HepG2 (cell line): Measurements from ENCODE around the gene TMOD3. TPM values are rescaled to one million over a fixed set of nuclear protein-coding genes. Genes with fewer than 3 reads are reported as not detected.
A peak's percentile ranks its signal among the peaks of the same experiment; 100 is the strongest.

Experiments
- ATAC-seq: fragments of 200-7000 bp; cut with Tn5 transposase; 3 replicates; pipeline ENCODE4 v1.9.1; 2020; ENCODE audit warnings: mild to moderate bottlenecking, moderate library complexity
- BruUV-seq: library from RNA; stranded (reverse); fragments of 400-500 nt; replicated peaks from 2 replicates; lab custom pipeline; 2021; lab: Mats Ljungman, UMichigan
- CTCF ChIA-PET: fragments of 300-600 bp; formaldehyde crosslinking; extraction: SDS; loops from one replicate; lab custom pipeline; 2021; ENCODE audit warnings: low total read pairs, inconsistent platforms, low intra/inter-chr PET ratio; lab: Yijun Ruan, JAX
- POLR2A ChIA-PET: fragments of 350-600 bp; sonication (Branson Sonifier 250); formaldehyde crosslinking; loops from one replicate; lab custom pipeline; 2020; ENCODE audit warnings: antibody characterized with exemption, inconsistent platforms; lab: Yijun Ruan, JAX
- DNase-seq: peaks from one replicate; pipeline ENCODE4 v3.0.0-alpha.2; 2015; ENCODE audit warnings: low spot score
- FAIRE-seq: peaks from 3 replicates; lab custom pipeline; 2011; peaks lifted over from hg19 to GRCh38; lab: Jason Lieb, UNC
- H2AFZ ChIP-seq: one replicate; pipeline ENCODE4 v1.6.1; 2011; ENCODE audit warnings: low read length, inconsistent platforms
- H3K27ac ChIP-seq: fragments of 300-600 bp; 3 replicates; pipeline ENCODE4 v1.8.0; 2011; ENCODE audit warnings: mixed run types, mild to moderate bottlenecking, mixed read lengths, low read length, inconsistent platforms; ENCODE audit not compliant: insufficient read depth; ENCODE audit errors: extremely low read length
- H3K27me3 ChIP-seq, 2 experiments: fragments of 200-600 bp in 1 of 2; 2 replicates in 1 of 2; 3 replicates in 1 of 2; pipeline versions ENCODE4 v1.6.0 to v1.8.0; 2011; ENCODE audit warnings: low read length in 2 of 2, mild to moderate bottlenecking in 2 of 2, moderate library complexity in 2 of 2, inconsistent platforms in 1 of 2; ENCODE audit not compliant: insufficient read depth in 2 of 2, control insufficient read depth in 1 of 2
- H3K36me3 ChIP-seq, 2 experiments: fragments of 200-600 bp in 1 of 2; replicated peaks in 1 of 2; 2 replicates in 1 of 2; 3 replicates in 1 of 2; pipeline versions ENCODE4 v1.5.1 to v1.8.0; 2011; ENCODE audit warnings: low read length in 2 of 2, inconsistent platforms in 1 of 2; ENCODE audit not compliant: insufficient read depth in 2 of 2, control insufficient read depth in 1 of 2
- H3K4me1 ChIP-seq: 2 replicates; pipeline ENCODE4 v1.5.1; 2012; ENCODE audit warnings: low read length, inconsistent platforms; ENCODE audit not compliant: insufficient read depth
- H3K4me2 ChIP-seq: 2 replicates; pipeline ENCODE4 v1.6.0; 2011; ENCODE audit warnings: low read depth, low read length, inconsistent platforms
- H3K4me3 ChIP-seq, 3 experiments: fragments of 200-600 bp in 1 of 3; sonication (generic), shearing (Covaris generic) in 1 of 3; replicated peaks in 1 of 3; 2 replicates each; pipeline ENCODE4 v1.5.1; 2011 to 2016; ENCODE audit warnings: low read length in 3 of 3, inconsistent platforms in 2 of 3, low read depth in 2 of 3, mild to moderate bottlenecking in 2 of 3, control low read depth in 1 of 3, mixed read lengths in 1 of 3; ENCODE audit not compliant: insufficient read depth in 1 of 3
- H3K79me2 ChIP-seq: one replicate; pipeline ENCODE4 v1.6.1; 2011; ENCODE audit warnings: low read length, inconsistent platforms; ENCODE audit not compliant: insufficient read depth
- H3K9ac ChIP-seq: 2 replicates; pipeline ENCODE4 v1.6.0; 2011; ENCODE audit warnings: mild to moderate bottlenecking, low read depth, low read length, inconsistent platforms; ENCODE audit not compliant: insufficient read depth
- H3K9me3 ChIP-seq: 2 replicates; pipeline ENCODE4 v1.5.1; 2012; ENCODE audit warnings: mild to moderate bottlenecking, low read length
- H4K20me1 ChIP-seq: 2 replicates; pipeline ENCODE4 v1.6.0; 2011; ENCODE audit warnings: inconsistent platforms, mild to moderate bottlenecking, low read length, moderate library complexity; ENCODE audit not compliant: insufficient read depth
- E2F1 ChIP-seq: sonication (generic); formaldehyde crosslinking; IDR thresholded peaks from 2 replicates; pipeline ENCODE4 v1.5.0; 2020; ENCODE audit warnings: missing genetic modification reagents
- ERF ChIP-seq: IDR thresholded peaks from 2 replicates; pipeline ENCODE4 v1.6.1; 2018; ENCODE audit warnings: missing biosample characterization, missing genetic modification reagents
- HIC2 ChIP-seq: sonication (generic); formaldehyde crosslinking; IDR thresholded peaks from 2 replicates; pipeline ENCODE4 v1.9.0; 2022; ENCODE audit warnings: low read depth, missing genetic modification reagents
- HNRNPH1 ChIP-seq: fragments of 200-400 bp; formaldehyde crosslinking; optimal IDR thresholded peaks from 2 replicates; pipeline ENCODE3; 2017; ENCODE audit warnings: mild to moderate bottlenecking, low read depth, low read length
- SP2 ChIP-seq: sonication (generic); formaldehyde crosslinking; IDR thresholded peaks from 2 replicates; pipeline ENCODE4 v1.5.1; 2020; ENCODE audit warnings: mild to moderate bottlenecking, missing genetic modification reagents
- XRCC5 ChIP-seq: fragments of 200-400 bp; formaldehyde crosslinking; optimal IDR thresholded peaks from 2 replicates; pipeline ENCODE3; 2017; ENCODE audit warnings: mild to moderate bottlenecking, low read length
- ZBTB34 ChIP-seq: sonication (generic); formaldehyde crosslinking; IDR thresholded peaks from 2 replicates; pipeline ENCODE4 v1.8.0; 2022; ENCODE audit warnings: mild to moderate bottlenecking, missing genetic modification reagents
- ZNF367 ChIP-seq: sonication (generic); formaldehyde crosslinking; IDR thresholded peaks from 2 replicates; pipeline ENCODE4 v1.4.0; 2020; ENCODE audit warnings: missing genetic modification reagents, borderline replicate concordance
- WGBS: methylation state at CpG from one replicate; pipeline ENCODE4 v1.1.6; 2017; ENCODE audit warnings: low lambda C conversion rate; 5-methylcytosine and 5-hydroxymethylcytosine counted together
- in situ Hi-C: cut with HindIII; loops from 2 replicates; pipeline ENCODE4 v1.10.0; 2017; ENCODE audit warnings: low pct_unique_long_range_greater_than_20kb; ENCODE audit not compliant: extremely low pct_ligation_motif_present
- intact Hi-C: fragments of 100-400 bp; cut with micrococcal nuclease; formaldehyde crosslinking; loops from one replicate; pipeline ENCODE4 v1.10.0; 2022; ENCODE audit not compliant: unreplicated experiment
- polyA plus RNA-seq, 8 experiments: library from polyadenylated mRNA; depleted of rRNA in 3 of 8; stranded (reverse) in 7 of 8; unstranded in 1 of 8; fragments of >200 nt; fragmentation: Illumina TruSeq in 4 of 8; extraction: Trizol in 4 of 8; gene quantifications; 2 replicates each; pipeline versions ENCODE4 v1.2.1 to v1.2.3, GENCODE V29; 2011 to 2016; ENCODE audit warnings: low read depth in 4 of 8, missing spikeins in 1 of 8, mixed read lengths in 1 of 8; ENCODE audit not compliant: insufficient read depth in 1 of 8
- total RNA-seq, 5 experiments: library from RNA; depleted of rRNA; stranded (reverse); fragments of >200 nt; fragmentation: Illumina TruSeq; extraction: Trizol; gene quantifications; 2 replicates each; pipeline ENCODE4 v1.2.3, GENCODE V29; 2016; ENCODE audit warnings: low read depth in 1 of 5
- TF ChIP-seq, protein P1 (sequence below): sonication (generic); formaldehyde crosslinking; conservative IDR thresholded peaks from 2 replicates; pipeline ENCODE4 v1.4.0; 2020; ENCODE audit warnings: missing genetic modification reagents
- TF ChIP-seq, protein P2 (sequence below): fragments of 450-650 bp; IDR thresholded peaks from 2 replicates; pipeline ENCODE4 v1.6.1; 2017; ENCODE audit warnings: mild to moderate bottlenecking
- TF ChIP-seq, protein P3 (sequence below): sonication (generic); formaldehyde crosslinking; IDR thresholded peaks from 2 replicates; pipeline ENCODE4 v1.4.0; 2020; ENCODE audit warnings: missing genetic modification reagents

The TMOD3 gene
- total and polyA plus RNA-seq, 2 of the 13 experiments (the other 11 are each of a cell fraction or from before 2014, with no cell fraction given): 5.1 to 23.2 TPM

- TF ChIP-seq HIC2 (CRISPR knock-in tag) (no peak), ZNF367 (no peak)
Observed at GRCh38 chr15:51833772-51834171, 4.3 kb downstream of the TMOD3 start (continued).

- Histone ChIP-seq H2AFZ (no peak overlapping the region), H4K20me1 (peaks cover 9% of the 10 kb centered on the region; the same call in 1 of the 2 replicates), H3K4me2 (peak overlapping the region; percentile 18; the same call in 1 of the 2 replicates), H3K4me3 (no peak overlapping the region), H3K79me2 (peaks cover 92% of the 10 kb centered on the region), H3K27me3 (no peaks in the 10 kb centered on the region), H3K9me3 (no peaks in the 10 kb centered on the region), H3K36me3 (peaks cover 0 to 2% of the 10 kb centered on the region in 2 experiments; a peak in 2 of 5 replicates), H3K27ac (no peak overlapping the region), H3K9ac (no peak overlapping the region), H3K4me1 (peaks cover 70% of the 10 kb centered on the region)
- FAIRE-seq (peak; percentile 30), ATAC-seq (peak; percentile 54), DNase-seq (no peak)
- intact Hi-C loops: no loop called here
- BruUV-seq: no TSS peak
- in situ Hi-C loops: no loop called here
- WGBS: 62% methylated on average over 4 of the region's 4 CpGs
- POLR2A ChIA-PET: interaction anchor here (1.2 kb wide), 1 partner anchor 8 kb away, joined by 5 read pairs; the partner anchor contains the start of gene TMOD3
- CTCF ChIA-PET: no interaction called here
- TF ChIP-seq, protein P1, sequence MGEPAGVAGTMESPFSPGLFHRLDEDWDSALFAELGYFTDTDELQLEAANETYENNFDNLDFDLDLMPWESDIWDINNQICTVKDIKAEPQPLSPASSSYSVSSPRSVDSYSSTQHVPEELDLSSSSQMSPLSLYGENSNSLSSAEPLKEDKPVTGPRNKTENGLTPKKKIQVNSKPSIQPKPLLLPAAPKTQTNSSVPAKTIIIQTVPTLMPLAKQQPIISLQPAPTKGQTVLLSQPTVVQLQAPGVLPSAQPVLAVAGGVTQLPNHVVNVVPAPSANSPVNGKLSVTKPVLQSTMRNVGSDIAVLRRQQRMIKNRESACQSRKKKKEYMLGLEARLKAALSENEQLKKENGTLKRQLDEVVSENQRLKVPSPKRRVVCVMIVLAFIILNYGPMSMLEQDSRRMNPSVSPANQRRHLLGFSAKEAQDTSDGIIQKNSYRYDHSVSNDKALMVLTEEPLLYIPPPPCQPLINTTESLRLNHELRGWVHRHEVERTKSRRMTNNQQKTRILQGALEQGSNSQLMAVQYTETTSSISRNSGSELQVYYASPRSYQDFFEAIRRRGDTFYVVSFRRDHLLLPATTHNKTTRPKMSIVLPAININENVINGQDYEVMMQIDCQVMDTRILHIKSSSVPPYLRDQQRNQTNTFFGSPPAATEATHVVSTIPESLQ (CRISPR knock-in tag): no peak
- no peak for TF ChIP-seq SP2
- TF ChIP-seq, protein P2, sequence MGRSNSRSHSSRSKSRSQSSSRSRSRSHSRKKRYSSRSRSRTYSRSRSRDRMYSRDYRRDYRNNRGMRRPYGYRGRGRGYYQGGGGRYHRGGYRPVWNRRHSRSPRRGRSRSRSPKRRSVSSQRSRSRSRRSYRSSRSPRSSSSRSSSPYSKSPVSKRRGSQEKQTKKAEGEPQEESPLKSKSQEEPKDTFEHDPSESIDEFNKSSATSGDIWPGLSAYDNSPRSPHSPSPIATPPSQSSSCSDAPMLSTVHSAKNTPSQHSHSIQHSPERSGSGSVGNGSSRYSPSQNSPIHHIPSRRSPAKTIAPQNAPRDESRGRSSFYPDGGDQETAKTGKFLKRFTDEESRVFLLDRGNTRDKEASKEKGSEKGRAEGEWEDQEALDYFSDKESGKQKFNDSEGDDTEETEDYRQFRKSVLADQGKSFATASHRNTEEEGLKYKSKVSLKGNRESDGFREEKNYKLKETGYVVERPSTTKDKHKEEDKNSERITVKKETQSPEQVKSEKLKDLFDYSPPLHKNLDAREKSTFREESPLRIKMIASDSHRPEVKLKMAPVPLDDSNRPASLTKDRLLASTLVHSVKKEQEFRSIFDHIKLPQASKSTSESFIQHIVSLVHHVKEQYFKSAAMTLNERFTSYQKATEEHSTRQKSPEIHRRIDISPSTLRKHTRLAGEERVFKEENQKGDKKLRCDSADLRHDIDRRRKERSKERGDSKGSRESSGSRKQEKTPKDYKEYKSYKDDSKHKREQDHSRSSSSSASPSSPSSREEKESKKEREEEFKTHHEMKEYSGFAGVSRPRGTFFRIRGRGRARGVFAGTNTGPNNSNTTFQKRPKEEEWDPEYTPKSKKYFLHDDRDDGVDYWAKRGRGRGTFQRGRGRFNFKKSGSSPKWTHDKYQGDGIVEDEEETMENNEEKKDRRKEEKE: no peak
- TF ChIP-seq ERF (CRISPR knock-in tag): no peak
- TF ChIP-seq ZBTB34 (CRISPR knock-in tag): no peak
- no peak for TF ChIP-seq E2F1 (CRISPR knock-in tag)
- TF ChIP-seq, protein P3, sequence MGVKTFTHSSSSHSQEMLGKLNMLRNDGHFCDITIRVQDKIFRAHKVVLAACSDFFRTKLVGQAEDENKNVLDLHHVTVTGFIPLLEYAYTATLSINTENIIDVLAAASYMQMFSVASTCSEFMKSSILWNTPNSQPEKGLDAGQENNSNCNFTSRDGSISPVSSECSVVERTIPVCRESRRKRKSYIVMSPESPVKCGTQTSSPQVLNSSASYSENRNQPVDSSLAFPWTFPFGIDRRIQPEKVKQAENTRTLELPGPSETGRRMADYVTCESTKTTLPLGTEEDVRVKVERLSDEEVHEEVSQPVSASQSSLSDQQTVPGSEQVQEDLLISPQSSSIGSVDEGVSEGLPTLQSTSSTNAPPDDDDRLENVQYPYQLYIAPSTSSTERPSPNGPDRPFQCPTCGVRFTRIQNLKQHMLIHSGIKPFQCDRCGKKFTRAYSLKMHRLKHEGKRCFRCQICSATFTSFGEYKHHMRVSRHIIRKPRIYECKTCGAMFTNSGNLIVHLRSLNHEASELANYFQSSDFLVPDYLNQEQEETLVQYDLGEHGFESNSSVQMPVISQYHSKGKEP (CRISPR knock-in tag): no peak
- no peak for TF ChIP-seq HNRNPH1
- TF ChIP-seq XRCC5: no peak
Observed at GRCh38 chr15:51837792-51838251, 8.4 kb downstream of the TMOD3 start.
